Hematopoietic multipotent progenitor cell (in vitro differentiated cells): ENCODE results near the gene BID. TPM values are rescaled to one million over a fixed set of nuclear protein-coding genes. Genes with fewer than 3 reads are reported as not detected.

Experiments
- DNase-seq, 3 donors: peaks; one replicate each; pipeline ENCODE4 v3.0.0-alpha.2; 2011 to 2015; ENCODE audit warnings: low read depth in 2 of 3, low spot score in 2 of 3
- total RNA-seq: library from RNA; depleted of rRNA; stranded (reverse); fragments of >200 nt; gene quantifications from one replicate; pipeline ENCODE4 v1.2.3, GENCODE V29; 2012

BID gene
- total RNA-seq, 1 donor = 64.6 TPM

- no peak for DNase-seq
These were observed 30.4 kb downstream of the BID start for GRCh38 chr22:17743661-17744411.

- DNase-seq = peak; percentile 37 to 73 (median 56)
These were observed 31.8 kb downstream of the BID start for GRCh38 chr22:17742527-17742902.

- no peak for DNase-seq
These were observed 32.3 kb downstream of the BID start for GRCh38 chr22:17741866-17742526.

- DNase-seq = no peak
These were observed 34.9 kb downstream of the BID start for GRCh38 chr22:17739196-17739975.

GRCh38 chr22:17738386-17739128 lies 35.7 kb downstream of the BID start:
- DNase-seq = no peak

GRCh38 chr22:17734187-17734586 lies 40.1 kb downstream of the BID start:
- DNase-seq = peak in 2 of 3 donors; percentile 77 to 86

GRCh38 chr22:17733466-17733865 lies 40.8 kb downstream of the BID start:
- DNase-seq = no peak

- no peak for DNase-seq
These were observed 41.9 kb downstream of the BID start for GRCh38 chr22:17732251-17732854.

- DNase-seq = no peak
These were observed 44.7 kb downstream of the BID start for GRCh38 chr22:17729561-17729960.

- no peak for DNase-seq
These were observed 45.5 kb downstream of the BID start for GRCh38 chr22:17728786-17729185.

- peak in 2 of 3 donors; percentile 38 to 51 for DNase-seq
These were observed 47.1 kb downstream of the BID start for GRCh38 chr22:17726928-17727897.

GRCh38 chr22:17726006-17726927 lies 48.0 kb downstream of the BID start:
- no peak for DNase-seq

- no peak for DNase-seq
These were observed 48.8 kb downstream of the BID start for GRCh38 chr22:17725500-17725796.

- DNase-seq = no peak
These were observed 49.4 kb downstream of the BID start for GRCh38 chr22:17724678-17725499.

GRCh38 chr22:17724241-17724640 lies 50.0 kb downstream of the BID start:
- no peak for DNase-seq

- DNase-seq = no peak
These were observed 54.4 kb downstream of the BID start for GRCh38 chr22:17719911-17720310.

GRCh38 chr22:17717708-17718107 lies 56.6 kb downstream of the BID start:
- no peak for DNase-seq

- DNase-seq = no peak
These were observed 57.7 kb downstream of the BID start for GRCh38 chr22:17716529-17716928.
